Measurements from ENCODE around the gene SFTPA2. TPM values are rescaled to one million over a fixed set of nuclear protein-coding genes. Genes with fewer than 3 reads are reported as not detected.

Gene SFTPA2
- not detected in 2 replicates for total RNA-seq (ENCODE audit: low replicate concordance)

GRCh38 chr10:79560160-79560709 is at the start of gene SFTPA2:
SFTPA2 (minus strand) TSS chr10:79560407; CDS start chr10:79559483, 924 bp downstream.

GRCh38 chr10:79511891-79512583 is 48.2 kb downstream of the SFTPA2 start, which contains the start of gene EIF5AL1:
EIF5AL1 (plus strand) TSS chr10:79512533; CDS start chr10:79512650, 117 bp downstream.

Other genes starting within 250 kb of the SFTPA2 start
- gene PPIF, start 212.9 kb downstream of the SFTPA2 start, total RNA-seq (ENCODE audit: low replicate concordance) = 17.1 and 46.5 TPM in 2 replicates
- 16.7 and 17.6 TPM in 2 replicates for gene ZCCHC24, start 114.8 kb downstream of the SFTPA2 start, total RNA-seq (ENCODE audit: low replicate concordance)
- gene EIF5AL1, start 47.9 kb downstream of the SFTPA2 start, total RNA-seq (ENCODE audit: low replicate concordance) = 0.35 and 0.38 TPM in 2 replicates
- gene SFTPA1, start 50.5 kb upstream of the SFTPA2 start, total RNA-seq (ENCODE audit: low replicate concordance) = not detected in 2 replicates
- 0.30 TPM in 1 of 2 replicates, not detected in the other for gene NUTM2B, start 142.8 kb upstream of the SFTPA2 start, total RNA-seq (ENCODE audit: low replicate concordance)

Data from smooth muscle cell of the coronary artery (primary cell).